ENCODE measurements around the gene GET4.

GRCh38 chr7:879093-879492 is 2.7 kb downstream of the GET4 start:
- TF ChIP-seq EP300 (IDR thresholded peaks at IDR 0.05; ENCODE audit: borderline replicate concordance in 1 of 2, low read depth in 1 of 2, low read length in 1 of 2) (no peak), TAF1 (IDR thresholded peaks at IDR 0.05; ENCODE audit: borderline replicate concordance, low read depth, low read length) (no peak), GABPA (IDR thresholded peaks at IDR 0.05; ENCODE audit: low read depth) (no peak), CTCF (IDR thresholded peaks at IDR 0.05) (no peak), MAX (IDR thresholded peaks at IDR 0.05; ENCODE audit: low read depth) (no peak), ZBTB33 (IDR thresholded peaks at IDR 0.05; ENCODE audit: borderline replicate concordance, low read depth) (no peak), RXRA (IDR thresholded peaks at IDR 0.05; ENCODE audit: borderline replicate concordance, low read depth) (no peak), TCF12 (IDR thresholded peaks at IDR 0.05) (no peak), POLR2AphosphoS5 (IDR thresholded peaks at IDR 0.05; ENCODE audit: low read depth, low read length) (no peak), SMC3 (IDR thresholded peaks at IDR 0.05; ENCODE audit: low read depth, low read length) (no peak), RFX5 (IDR thresholded peaks at IDR 0.05; ENCODE audit: low read length) (no peak), REST (IDR thresholded peaks at IDR 0.05; ENCODE audit: low read depth, low read length) (no peak)
